ENCODE measurements around the gene LRRC1.

DNA sequence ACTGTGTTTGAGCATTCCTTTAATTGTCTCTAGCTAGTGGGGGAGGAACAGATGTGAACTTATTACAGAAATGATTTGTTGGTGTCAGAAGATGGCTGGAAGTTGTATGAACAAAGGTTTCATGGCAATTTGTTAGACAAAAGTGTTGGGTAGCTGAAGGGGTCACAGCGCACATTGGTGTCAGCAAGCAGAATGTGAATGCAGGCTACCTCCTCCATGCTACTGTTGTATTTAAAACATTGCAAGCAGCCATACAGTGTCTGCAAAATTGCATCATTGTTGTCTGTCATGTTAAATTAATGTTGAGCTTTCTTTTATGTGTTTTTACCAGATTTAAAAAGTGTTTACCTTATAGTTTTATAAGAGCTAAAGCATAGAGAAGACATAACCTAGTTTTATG is 6.2 kb downstream of the LRRC1 start:
- TF ChIP-seq RAD21 (IDR thresholded peaks at IDR 0.05; ENCODE audit: insufficient read depth, low read depth, low read length) (no peak), POLR2A (IDR thresholded peaks at IDR 0.05; ENCODE audit: low read depth, low read length) (no peak), EP300 (IDR thresholded peaks at IDR 0.05; ENCODE audit: borderline replicate concordance in 1 of 2, control insufficient read depth in 1 of 2, low read depth in 2 of 2, low read length in 2 of 2) (no peak), POLR2AphosphoS5 (IDR thresholded peaks at IDR 0.05; ENCODE audit: low read length) (no peak), RFX5 (IDR thresholded peaks at IDR 0.05; ENCODE audit: low read depth, low read length) (no peak)
- TF ChIP-seq, protein P1, sequence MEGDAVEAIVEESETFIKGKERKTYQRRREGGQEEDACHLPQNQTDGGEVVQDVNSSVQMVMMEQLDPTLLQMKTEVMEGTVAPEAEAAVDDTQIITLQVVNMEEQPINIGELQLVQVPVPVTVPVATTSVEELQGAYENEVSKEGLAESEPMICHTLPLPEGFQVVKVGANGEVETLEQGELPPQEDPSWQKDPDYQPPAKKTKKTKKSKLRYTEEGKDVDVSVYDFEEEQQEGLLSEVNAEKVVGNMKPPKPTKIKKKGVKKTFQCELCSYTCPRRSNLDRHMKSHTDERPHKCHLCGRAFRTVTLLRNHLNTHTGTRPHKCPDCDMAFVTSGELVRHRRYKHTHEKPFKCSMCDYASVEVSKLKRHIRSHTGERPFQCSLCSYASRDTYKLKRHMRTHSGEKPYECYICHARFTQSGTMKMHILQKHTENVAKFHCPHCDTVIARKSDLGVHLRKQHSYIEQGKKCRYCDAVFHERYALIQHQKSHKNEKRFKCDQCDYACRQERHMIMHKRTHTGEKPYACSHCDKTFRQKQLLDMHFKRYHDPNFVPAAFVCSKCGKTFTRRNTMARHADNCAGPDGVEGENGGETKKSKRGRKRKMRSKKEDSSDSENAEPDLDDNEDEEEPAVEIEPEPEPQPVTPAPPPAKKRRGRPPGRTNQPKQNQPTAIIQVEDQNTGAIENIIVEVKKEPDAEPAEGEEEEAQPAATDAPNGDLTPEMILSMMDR (IDR thresholded peaks at IDR 0.05 in 2 of 3, conservative IDR thresholded peaks at IDR 0.05 in 1 of 3; ENCODE audit: control insufficient read depth in 2 of 3, extremely low read depth in 1 of 3, insufficient read depth in 1 of 3, low read depth in 3 of 3, low read length in 3 of 3): no peak
- TF ChIP-seq, protein P2, sequence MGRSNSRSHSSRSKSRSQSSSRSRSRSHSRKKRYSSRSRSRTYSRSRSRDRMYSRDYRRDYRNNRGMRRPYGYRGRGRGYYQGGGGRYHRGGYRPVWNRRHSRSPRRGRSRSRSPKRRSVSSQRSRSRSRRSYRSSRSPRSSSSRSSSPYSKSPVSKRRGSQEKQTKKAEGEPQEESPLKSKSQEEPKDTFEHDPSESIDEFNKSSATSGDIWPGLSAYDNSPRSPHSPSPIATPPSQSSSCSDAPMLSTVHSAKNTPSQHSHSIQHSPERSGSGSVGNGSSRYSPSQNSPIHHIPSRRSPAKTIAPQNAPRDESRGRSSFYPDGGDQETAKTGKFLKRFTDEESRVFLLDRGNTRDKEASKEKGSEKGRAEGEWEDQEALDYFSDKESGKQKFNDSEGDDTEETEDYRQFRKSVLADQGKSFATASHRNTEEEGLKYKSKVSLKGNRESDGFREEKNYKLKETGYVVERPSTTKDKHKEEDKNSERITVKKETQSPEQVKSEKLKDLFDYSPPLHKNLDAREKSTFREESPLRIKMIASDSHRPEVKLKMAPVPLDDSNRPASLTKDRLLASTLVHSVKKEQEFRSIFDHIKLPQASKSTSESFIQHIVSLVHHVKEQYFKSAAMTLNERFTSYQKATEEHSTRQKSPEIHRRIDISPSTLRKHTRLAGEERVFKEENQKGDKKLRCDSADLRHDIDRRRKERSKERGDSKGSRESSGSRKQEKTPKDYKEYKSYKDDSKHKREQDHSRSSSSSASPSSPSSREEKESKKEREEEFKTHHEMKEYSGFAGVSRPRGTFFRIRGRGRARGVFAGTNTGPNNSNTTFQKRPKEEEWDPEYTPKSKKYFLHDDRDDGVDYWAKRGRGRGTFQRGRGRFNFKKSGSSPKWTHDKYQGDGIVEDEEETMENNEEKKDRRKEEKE (IDR thresholded peaks at IDR 0.05): no peak

Data from GM12878 (cell line).